GM20431 (cell line): ENCODE results near the gene NLN.
"Not testable (repeated sequence)": the region's sequence is repeated elsewhere in the genome, so short reads cannot be mapped to it uniquely, and the experiment has no call there.

ENCODE experiments used
- in situ Hi-C: fragments of 300-500 bp; cut with MseI, MboI; formaldehyde crosslinking; loops from one replicate; pipeline ENCODE4 v1.15.0; 2020; ENCODE audit warnings: low sequenced_read_pairs; ENCODE audit not compliant: unreplicated experiment

The NLN gene

GRCh38 chr5:65803699-65804391 lies 81.8 kb downstream of the NLN start:
- in situ Hi-C loops, result no loop called here

GRCh38 chr5:65805089-65805488 lies 83.1 kb downstream of the NLN start:
- in situ Hi-C loops, result no loop called here

DNA sequence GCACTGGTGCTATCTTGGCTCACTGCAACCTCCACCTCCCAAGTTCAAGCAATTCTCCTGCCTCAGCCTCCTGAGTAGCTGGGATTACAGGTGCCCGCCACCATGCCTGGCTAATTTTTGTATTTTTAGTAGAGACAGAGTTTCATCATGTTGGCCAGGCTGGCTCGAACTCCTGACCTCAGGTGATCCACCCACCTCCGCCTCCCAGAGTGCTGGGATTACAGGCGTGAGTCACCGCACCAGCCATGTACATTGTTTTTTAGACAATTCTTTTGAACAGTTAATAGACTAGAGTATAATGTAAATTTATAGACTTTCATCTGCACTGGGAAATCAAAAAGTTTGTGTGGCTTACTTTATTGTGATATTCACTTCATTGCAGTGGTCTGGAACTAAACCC lies 85.5 kb downstream of the NLN start:
- in situ Hi-C loops, result not testable (repeated sequence)

DNA sequence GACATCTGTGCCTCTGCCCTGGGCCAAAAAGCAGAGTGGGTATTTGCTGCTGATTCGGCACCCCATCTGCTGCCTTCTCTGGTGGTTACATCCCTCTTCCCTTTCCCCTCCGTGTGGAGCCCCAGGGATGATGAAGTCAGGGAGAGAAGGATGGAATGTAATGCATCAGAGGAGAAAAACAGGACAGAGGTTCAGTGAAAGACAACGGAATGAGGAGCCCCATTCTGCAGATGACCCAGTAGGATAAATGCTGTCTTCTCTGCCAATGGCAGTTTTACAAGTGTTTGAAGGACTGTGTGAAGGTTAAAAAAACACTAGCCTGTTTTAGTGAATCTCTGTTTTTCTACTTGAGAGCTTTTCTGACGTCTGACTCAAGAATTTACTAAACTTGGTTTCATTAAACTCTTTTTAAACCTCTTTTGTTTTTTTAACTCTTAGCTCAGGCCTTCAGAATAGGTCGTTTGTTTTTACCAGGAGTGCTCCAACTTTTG lies 86.3 kb downstream of the NLN start:
- in situ Hi-C loops, result no loop called here

DNA sequence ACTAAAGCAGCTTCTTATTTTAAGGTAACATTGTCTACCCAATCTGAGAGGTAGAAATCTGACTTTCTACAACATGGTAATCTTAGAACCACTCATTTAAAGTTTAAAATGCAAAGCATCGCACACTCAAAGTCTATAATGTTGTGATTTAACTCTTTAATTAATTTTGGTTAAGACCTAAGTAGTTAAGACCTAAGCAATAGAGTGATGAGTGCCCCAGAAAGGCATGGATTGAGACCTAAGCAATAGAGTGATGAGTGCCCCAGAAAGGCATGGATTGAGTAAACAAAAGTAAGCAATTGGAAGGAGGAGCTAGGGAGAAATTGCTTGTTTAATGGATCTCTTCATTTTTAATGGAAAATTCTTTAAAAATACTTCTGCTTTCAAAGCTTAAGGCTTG lies 86.8 kb downstream of the NLN start:
- in situ Hi-C loops, result no loop called here

GRCh38 chr5:65809817-65810531 lies 88.0 kb downstream of the NLN start:
- in situ Hi-C loops, result no loop called here

DNA sequence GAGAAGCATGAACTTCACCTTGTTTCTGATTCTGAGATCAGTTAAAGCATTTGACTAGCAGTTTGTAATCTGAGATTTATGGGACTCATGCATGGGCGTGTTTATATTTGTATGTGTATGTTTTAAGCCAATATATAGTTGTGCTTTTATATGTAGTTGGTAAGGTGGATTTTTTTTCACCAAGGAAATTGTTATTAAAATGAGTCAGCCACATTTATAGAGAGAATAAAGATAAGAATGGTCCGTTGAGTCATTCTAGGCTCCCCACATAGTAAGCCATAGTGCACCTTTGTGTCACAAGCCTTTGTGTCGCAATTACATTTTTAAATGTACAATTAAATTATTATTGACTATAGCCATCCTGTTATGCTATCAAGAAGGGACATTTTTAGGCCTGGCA lies 89.0 kb downstream of the NLN start:
- in situ Hi-C loops, result no loop called here

- in situ Hi-C loops, result no loop called here
Measured at GRCh38 chr5:65811885-65812284, 89.9 kb downstream of the NLN start.

DNA sequence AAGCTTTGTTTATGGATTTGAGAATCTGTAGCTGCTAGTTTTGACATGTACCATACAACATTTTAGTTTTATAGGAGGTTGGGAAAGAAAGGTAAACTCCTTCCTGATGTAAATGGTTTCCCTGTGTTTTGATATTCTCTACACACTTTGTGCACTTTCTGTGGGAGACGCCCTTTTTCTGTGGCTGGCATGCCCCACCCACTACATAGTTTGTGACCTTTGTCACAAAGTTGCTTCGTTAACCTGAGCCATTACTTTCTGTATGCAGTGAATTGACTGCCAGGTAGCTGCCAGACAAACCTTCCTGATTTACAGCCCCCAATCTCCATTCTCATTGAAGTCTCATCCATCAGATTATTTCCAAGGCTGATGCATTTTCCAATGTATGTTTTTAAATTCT lies 90.6 kb downstream of the NLN start:
- in situ Hi-C loops, result no loop called here

DNA sequence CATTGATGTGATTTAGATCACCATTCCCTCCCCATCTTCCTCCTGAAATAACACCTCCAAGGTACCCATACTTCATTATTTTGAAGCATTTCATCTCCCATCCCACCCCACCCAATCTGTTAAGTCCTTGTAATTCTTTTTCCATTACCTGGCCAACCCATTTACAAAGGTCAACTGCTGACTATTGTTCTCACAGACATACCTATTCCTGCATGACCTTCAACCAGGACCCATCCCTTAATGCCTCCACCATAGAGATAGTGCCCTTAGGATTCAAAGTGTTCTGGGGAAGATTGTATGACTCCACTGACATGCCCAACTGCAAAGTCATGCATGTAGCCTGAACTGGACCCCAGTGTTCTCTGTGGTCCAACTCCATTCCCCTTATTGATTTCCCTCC lies 91.2 kb downstream of the NLN start:
- in situ Hi-C loops, result no loop called here

DNA sequence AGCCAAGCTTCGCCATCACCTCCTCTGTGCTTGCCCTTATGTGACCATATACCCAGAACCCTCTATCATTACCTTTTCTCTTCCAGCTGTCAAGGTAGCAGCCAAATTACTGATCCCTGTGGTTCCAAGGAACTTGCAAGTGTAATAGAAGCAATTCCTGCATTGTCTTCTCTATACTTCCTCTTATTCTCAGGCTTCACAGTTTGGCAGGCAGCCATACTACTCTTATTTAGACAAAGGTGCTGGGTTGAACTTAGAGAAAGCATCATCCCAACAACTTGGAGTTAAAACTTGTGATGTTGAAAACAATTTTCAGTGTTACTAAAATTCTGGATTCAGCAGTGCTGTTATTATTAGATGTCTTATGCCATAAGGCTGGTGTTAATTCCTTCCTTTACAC lies 93.2 kb downstream of the NLN start:
- in situ Hi-C loops, result no loop called here

DNA sequence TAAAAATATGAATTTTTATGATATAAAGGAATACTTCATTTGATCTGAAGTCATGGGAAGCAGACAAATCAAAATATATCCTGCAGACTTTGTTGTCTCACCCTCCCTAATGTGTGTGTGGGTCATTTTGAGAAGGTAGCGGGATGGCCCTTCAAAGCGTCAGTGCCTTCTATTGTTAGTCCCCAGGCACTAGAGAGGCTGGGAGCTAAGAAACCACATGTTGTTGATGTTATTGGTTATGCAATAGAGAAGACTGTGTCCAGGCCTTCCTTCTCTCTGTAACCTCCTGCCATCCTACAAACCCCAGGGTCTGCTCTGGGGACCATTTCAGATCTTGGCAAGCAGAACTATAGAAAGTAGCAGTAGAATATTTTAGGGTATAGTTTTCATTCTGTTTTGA lies 94.7 kb downstream of the NLN start:
- in situ Hi-C loops, result no loop called here

DNA sequence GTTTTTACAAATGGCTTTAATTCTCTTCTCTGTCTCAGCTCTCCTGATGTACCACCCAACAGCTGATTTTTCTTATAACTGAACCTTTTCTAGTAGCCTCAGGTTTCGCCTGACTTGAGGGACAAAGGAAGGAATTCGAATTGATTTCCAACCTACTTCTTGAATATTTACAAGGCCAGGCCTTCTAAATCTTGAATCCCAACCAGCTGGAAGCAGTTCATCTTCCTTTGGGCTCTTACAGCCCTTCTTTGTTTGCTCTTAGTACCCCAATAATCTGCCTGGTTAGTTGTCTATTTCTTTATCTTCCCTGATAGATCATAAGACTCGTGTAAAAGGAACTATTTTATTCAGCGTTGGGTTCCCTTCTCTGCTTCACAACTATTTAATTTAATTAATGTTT lies 95.9 kb downstream of the NLN start:
- in situ Hi-C loops, result no loop called here

GRCh38 chr5:65818592-65818991 lies 96.6 kb downstream of the NLN start:
- in situ Hi-C loops, result no loop called here

GRCh38 chr5:65819215-65819904 lies 97.4 kb downstream of the NLN start:
- in situ Hi-C loops, result no loop called here

DNA sequence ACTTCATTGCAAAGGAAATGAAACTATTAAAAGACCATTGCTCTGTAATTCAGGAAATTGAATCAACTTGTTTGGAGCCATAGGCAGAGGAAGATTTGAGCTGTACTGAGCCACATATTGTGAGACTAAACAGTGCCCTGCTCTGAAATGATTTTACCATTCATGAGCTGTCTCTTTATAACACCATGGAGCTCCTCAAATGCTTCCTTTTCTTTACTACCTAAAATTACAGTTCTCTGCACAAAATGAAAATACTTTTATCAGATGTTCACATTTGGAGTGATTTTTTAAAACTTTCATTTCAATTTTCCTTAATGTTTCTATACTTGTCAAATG lies 97.9 kb downstream of the NLN start:
- in situ Hi-C loops, result no loop called here

DNA sequence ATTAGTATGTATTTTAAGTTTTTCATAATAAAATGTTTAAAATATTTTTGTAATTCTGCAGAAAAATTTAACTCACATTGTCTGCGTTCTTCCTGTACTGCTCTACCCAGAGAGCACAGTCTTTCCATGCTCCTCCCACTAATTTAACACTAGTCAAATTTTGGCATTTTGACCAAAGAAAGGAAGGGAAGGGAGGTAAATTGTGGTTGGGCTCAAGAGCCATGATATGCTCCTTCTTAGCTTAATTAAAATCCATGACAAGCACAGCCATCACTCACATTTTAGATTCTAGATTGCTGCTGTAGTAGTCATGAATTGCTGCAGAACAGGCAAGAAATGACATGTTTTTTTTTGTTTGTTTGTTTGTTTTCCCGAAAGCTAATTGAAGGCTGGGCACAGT lies 98.4 kb downstream of the NLN start:
- in situ Hi-C loops, result no loop called here

GRCh38 chr5:65821966-65822365 lies 100.0 kb downstream of the NLN start:
- in situ Hi-C loops, result no loop called here

DNA sequence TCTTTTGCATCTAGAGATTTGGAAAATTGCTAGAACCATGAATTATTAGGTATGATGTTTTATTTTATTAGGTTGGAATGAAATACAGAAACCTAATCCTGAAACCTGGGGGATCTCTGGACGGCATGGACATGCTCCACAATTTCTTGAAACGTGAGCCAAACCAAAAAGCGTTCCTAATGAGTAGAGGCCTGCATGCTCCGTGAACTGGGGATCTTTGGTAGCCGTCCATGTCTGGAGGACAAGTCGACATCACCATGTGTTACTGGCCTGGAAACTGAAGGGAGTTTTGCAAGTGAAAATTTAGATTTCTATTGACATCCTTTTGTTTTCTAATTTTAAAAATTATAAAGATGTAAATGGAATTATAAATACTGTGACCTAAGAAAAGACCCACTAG lies 100.7 kb downstream of the NLN start:
- in situ Hi-C loops, result no loop called here

DNA sequence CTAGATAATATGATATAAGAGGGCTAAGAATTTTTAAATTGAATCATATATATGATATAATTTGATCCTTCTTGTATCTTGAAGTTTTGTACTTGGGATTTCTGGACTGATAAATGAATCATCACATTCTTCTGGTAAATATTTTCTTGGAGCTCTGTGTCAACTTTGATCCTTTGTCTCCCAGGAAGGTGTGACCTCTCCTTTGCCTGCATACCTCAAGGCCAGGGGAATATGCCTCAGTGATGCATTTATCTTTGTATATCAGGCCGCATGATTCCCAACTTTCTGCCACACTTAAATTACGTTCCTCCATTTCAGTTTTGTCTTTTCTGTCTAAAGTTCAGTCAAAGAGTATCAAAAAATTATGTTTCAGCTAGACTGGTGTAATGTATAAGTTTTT lies 101.2 kb downstream of the NLN start:
- in situ Hi-C loops, result no loop called here

DNA sequence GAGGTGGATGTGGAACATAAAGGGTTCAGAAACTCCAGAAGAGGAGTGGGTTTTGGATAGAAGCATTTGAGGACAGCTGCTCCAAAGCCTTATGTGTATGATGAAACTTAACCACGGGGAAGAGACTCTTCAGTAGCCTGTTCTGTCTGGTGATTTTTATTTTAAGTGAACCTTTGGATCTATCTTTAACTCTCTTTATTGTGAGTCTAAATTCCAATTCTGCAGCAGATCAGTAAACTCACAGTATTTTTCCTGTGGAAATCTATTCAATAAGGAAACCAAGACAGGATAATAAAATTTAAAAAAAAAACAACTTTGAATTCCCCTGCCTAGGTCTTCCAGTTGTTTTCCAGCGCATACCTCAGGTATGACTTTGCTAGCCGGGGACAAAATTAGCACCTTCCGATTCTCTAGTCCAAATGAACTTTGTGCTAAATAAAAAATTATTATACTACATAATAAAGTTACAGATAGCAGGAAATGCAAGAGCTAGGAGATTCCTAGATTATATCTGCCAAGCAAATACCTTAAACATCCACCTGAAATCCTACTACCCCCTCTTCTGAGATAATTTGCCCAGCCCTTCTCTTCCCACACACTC lies 101.9 kb downstream of the NLN start:
- in situ Hi-C loops, result no loop called here
